HG03378 (cell line): Measurements from ENCODE around the gene FAM83C.

Experiments used
- ATAC-seq: cut with Tn5 transposase; IDR thresholded peaks from one replicate; pipeline ENCODE4 v1.9.1; 2021; ENCODE audit warnings: mild to moderate bottlenecking, moderate library complexity; ENCODE audit not compliant: unreplicated experiment

The FAM83C gene

GRCh38 chr20:35291654-35292503 is at the start of gene FAM83C:
Gene FAM83C (minus strand): TSS chr20:35292425. CDS start chr20:35292304, 121 bp downstream.
- ATAC-seq: no peak

GRCh38 chr20:35341366-35342028 is 49.3 kb upstream of the FAM83C start:
- ATAC-seq: no peak

- ATAC-seq: no peak
These were observed 48.2 kb upstream of the FAM83C start for GRCh38 chr20:35340436-35340835.

GRCh38 chr20:35339636-35340035 is 47.4 kb upstream of the FAM83C start:
- no peak for ATAC-seq

GRCh38 chr20:35339007-35339406 is 46.8 kb upstream of the FAM83C start:
- no peak for ATAC-seq

GRCh38 chr20:35334311-35335101 is 42.3 kb upstream of the FAM83C start:
- no peak for ATAC-seq

GRCh38 chr20:35333606-35334005 is 41.4 kb upstream of the FAM83C start:
- no peak for ATAC-seq

GRCh38 chr20:35332540-35333200 is 40.4 kb upstream of the FAM83C start:
- no peak for ATAC-seq

- no peak for ATAC-seq
These were observed 37.4 kb upstream of the FAM83C start for GRCh38 chr20:35329435-35330139.

GRCh38 chr20:35328689-35329088 is 36.5 kb upstream of the FAM83C start:
- ATAC-seq: no peak

- ATAC-seq: no peak
These were observed 36.0 kb upstream of the FAM83C start for GRCh38 chr20:35328095-35328685.

GRCh38 chr20:35327074-35327976 is 35.1 kb upstream of the FAM83C start:
- no peak for ATAC-seq

- no peak for ATAC-seq
These were observed 34.5 kb upstream of the FAM83C start for GRCh38 chr20:35326740-35327073.

GRCh38 chr20:35326021-35326739 is 34.0 kb upstream of the FAM83C start:
- no peak for ATAC-seq

- no peak for ATAC-seq
These were observed 33.2 kb upstream of the FAM83C start for GRCh38 chr20:35325401-35325800.

- ATAC-seq: no peak
These were observed 28.3 kb upstream of the FAM83C start for GRCh38 chr20:35320396-35321126.

GRCh38 chr20:35319871-35320197 is 27.6 kb upstream of the FAM83C start:
- no peak for ATAC-seq
